Esophagus muscularis mucosa (tissue), 3 donors: ENCODE data around the gene DEPDC4.

Source experiments
- CTCF ChIP-seq, 3 experiments: fragments of 200-600 bp in 2 of 3; fragments of 450-650 bp in 1 of 3; sonication (generic) in 2 of 3; IDR thresholded peaks; one replicate each; pipeline ENCODE4 v1.5.1; 2017 to 2019; ENCODE audit warnings: antibody characterized with exemption in 3 of 3, mild to moderate bottlenecking in 2 of 3, moderate library complexity in 1 of 3
- POLR2A ChIP-seq: fragments of 450-650 bp; IDR thresholded peaks from one replicate; pipeline ENCODE4 v1.6.1; 2017; ENCODE audit warnings: antibody characterized with exemption, moderate library complexity, mild to moderate bottlenecking, low read depth

DNA sequence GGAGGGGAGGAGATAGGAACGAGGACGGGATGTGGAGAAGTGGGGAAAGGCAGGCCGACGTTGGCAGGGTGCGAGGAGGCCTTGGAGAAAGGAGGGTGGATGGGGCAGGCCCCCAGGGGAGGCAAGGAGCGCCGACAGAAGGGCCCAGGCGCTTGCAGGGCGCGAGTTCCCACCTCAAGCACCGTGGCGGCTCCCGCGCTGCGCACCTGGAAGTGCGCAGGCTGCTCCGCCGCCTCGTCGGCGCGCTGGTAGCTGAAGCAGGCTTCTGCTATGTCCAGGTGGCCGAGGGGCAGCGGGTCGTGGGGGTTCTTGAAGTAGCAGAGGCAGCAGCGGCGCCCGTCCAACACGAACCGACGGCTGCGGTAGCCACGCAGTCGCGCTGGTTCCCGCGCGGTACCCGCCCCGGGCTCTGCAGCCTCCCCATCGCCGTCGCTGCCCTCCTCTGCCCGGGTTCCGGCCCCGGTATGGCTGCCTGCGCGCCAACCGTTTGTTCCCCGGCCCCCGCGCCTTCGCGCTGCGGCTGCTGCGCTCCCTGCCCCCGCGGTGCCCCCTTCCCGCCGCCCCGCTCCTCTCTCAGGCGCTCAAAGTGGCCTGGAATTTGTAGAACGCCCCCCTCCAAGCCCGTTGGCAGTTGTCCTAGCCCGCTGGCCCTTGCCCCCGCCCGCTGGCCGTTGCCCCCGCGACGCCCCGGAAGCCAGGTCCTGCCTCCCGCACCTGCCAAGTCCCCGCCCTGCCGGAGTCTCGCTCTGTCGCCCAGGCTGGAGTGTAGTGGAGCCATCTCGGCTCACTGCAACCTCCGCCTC is 67.3 kb downstream of the DEPDC4 start:
- TF ChIP-seq POLR2A (no peak), CTCF (IDR thresholded peaks at IDR 0.05) (no peak)
